Measurements from ENCODE around the gene GNA15. TPM values are rescaled to one million over a fixed set of nuclear protein-coding genes. Genes with fewer than 3 reads are reported as not detected.
A peak's percentile ranks its signal among the peaks of the same experiment; 100 is the strongest.

The GNA15 gene
- total and polyA plus RNA-seq, 9 donors = 1.5 to 3.9 (median 2.1) TPM

- 95% methylated on average over 27 of the region's 29 CpGs for WGBS (ENCODE audit: insufficient coverage)
- Histone ChIP-seq H3K36me3 (ENCODE audit: control insufficient read depth, insufficient read depth, low read length) (peaks cover 58% of the 10 kb centered on the region), H3K4me3 (ENCODE audit: low read length) (no peak overlapping the region), H3K27ac (ENCODE audit: low read length) (no peak overlapping the region), H3K27me3 (ENCODE audit: control insufficient read depth, insufficient read depth, low read length) (no peaks in the 10 kb centered on the region), H3K9me3 (replicated peaks; ENCODE audit: control insufficient read depth, low read depth, low read length) (no peaks in the 10 kb centered on the region), H3K4me1 (ENCODE audit: control insufficient read depth, insufficient read depth, low read length) (peaks cover 17% of the 10 kb centered on the region)
- DNase-seq = no peak
Measured at GRCh38 chr19:3114811-3115210, 21.0 kb upstream of the GNA15 start.

DNA sequence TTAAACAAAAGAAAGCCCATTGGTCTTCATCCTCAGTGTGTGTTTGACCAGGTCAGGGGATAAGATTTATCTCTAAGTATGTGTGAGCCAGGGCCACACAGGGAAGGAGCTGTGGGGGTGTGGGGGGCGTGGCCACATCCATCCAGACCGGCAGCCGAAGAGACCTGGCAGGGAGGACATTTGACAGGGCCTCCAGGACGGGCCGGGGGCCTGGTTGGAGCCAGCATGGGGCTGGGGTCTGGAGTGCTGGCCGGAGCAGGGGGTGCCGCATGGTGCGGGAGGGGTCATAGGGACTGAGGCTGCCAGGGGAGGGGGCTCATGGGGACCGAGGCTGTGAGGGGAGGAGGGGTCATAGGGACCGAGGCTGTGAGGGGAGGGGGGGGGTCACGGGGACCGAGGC, 20.4 kb upstream of the GNA15 start:
- Histone ChIP-seq H3K9me3 (replicated peaks; ENCODE audit: control insufficient read depth, low read depth, low read length) (no peaks in the 10 kb centered on the region), H3K27me3 (ENCODE audit: control insufficient read depth, insufficient read depth, low read length) (no peaks in the 10 kb centered on the region), H3K4me1 (ENCODE audit: control insufficient read depth, insufficient read depth, low read length) (peaks cover 19% of the 10 kb centered on the region), H3K27ac (ENCODE audit: low read length) (no peak overlapping the region), H3K36me3 (ENCODE audit: control insufficient read depth, insufficient read depth, low read length) (peaks cover 61% of the 10 kb centered on the region), H3K4me3 (ENCODE audit: low read length) (no peak overlapping the region)
- 54% methylated on average over 12 of the region's 12 CpGs for WGBS (ENCODE audit: insufficient coverage)
- no peak for DNase-seq

DNA sequence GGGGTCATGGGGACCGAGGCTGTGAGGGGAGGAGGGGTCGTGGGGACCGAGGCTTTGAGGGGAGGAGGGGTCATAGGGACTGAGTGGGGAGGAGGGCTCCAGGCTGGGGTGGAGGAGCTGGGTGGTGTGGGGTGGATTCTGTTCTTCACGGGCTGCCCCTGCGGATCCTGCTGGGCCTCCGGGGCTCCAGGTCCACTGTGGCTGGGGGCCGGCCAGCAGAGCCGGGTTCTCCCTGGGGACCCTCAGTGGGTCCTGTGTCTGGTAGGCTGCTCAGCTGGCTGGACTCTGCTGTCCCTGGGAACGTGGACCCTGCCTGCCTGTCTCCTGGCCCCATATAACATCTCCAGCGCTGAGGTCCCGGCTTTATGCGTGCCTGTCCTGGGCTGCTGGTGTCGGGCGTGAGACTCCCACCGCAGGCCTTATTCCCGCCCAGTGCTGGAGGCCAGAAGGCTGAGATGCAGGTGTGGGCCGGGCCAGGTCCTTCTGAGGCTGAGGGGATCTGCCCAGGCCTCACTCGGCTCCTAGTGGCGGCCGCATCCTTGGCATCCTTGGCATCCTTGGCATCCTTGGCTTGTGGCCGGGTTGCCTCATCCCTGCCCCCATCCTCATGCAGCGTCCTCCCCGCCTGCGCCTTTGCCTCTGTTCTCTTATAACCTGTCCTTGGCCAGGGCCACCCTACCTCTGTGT, 19.8 kb upstream of the GNA15 start:
- H3K27ac ChIP-seq (ENCODE audit: low read length) = no peak overlapping the region
- DNase-seq = no peak
- H3K36me3 ChIP-seq (ENCODE audit: control insufficient read depth, insufficient read depth, low read length) = peaks cover 68% of the 10 kb centered on the region
- no peaks in the 10 kb centered on the region for H3K9me3 ChIP-seq (replicated peaks; ENCODE audit: control insufficient read depth, low read depth, low read length)
- WGBS (ENCODE audit: insufficient coverage) = 75% methylated on average over 23 of the region's 24 CpGs
- no peak overlapping the region for H3K4me3 ChIP-seq (ENCODE audit: low read length)
- no peaks in the 10 kb centered on the region for H3K27me3 ChIP-seq (ENCODE audit: control insufficient read depth, insufficient read depth, low read length)
- H3K4me1 ChIP-seq (ENCODE audit: control insufficient read depth, insufficient read depth, low read length) = peaks cover 19% of the 10 kb centered on the region

GRCh38 chr19:3116621-3117020, 19.2 kb upstream of the GNA15 start:
- no peak overlapping the region for H3K27ac ChIP-seq (ENCODE audit: low read length)

DNA sequence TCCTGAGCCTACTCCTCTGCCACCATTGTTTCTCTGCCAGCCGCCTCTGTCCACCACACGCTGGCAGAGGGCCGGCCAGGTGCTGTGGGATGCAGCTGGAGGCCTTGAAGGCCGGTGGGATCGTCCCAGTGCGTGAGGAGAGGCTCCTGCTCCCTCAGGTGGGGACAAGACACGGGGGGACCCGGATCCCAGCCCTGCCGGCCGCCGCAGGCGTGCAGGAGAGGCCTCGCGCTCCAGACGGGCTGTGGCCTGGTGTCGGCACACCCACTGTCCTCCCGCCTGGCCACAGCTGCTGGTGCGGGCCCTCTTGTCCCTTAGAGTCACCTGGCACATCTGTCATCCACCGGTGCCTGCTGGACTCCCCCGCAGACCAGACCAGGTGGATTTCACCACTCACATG, 18.1 kb upstream of the GNA15 start:
- H3K9me3 ChIP-seq (replicated peaks; ENCODE audit: control insufficient read depth, low read depth, low read length) = no peaks in the 10 kb centered on the region
- 87% methylated on average over 17 of the region's 20 CpGs for WGBS (ENCODE audit: insufficient coverage)

More at GRCh38 chr19:3116621-3117020, 19.2 kb upstream of the GNA15 start:
- no peak for DNase-seq
- Histone ChIP-seq H3K9me3 (replicated peaks; ENCODE audit: control insufficient read depth, low read depth, low read length) (no peaks in the 10 kb centered on the region), H3K27me3 (ENCODE audit: control insufficient read depth, insufficient read depth, low read length) (no peaks in the 10 kb centered on the region), H3K4me1 (ENCODE audit: control insufficient read depth, insufficient read depth, low read length) (peaks cover 19% of the 10 kb centered on the region), H3K4me3 (ENCODE audit: low read length) (no peak overlapping the region), H3K36me3 (ENCODE audit: control insufficient read depth, insufficient read depth, low read length) (peaks cover 74% of the 10 kb centered on the region)
- 84% methylated on average over 19 of the region's 21 CpGs for WGBS (ENCODE audit: insufficient coverage)

GRCh38 chr19:3118232-3119070, 17.4 kb upstream of the GNA15 start:
- no peaks in the 10 kb centered on the region for H3K9me3 ChIP-seq (replicated peaks; ENCODE audit: control insufficient read depth, low read depth, low read length)
- no peak overlapping the region for H3K4me3 ChIP-seq (ENCODE audit: low read length)
- H3K36me3 ChIP-seq (ENCODE audit: control insufficient read depth, insufficient read depth, low read length) = peaks cover 72% of the 10 kb centered on the region
- DNase-seq = no peak
- H3K4me1 ChIP-seq (ENCODE audit: control insufficient read depth, insufficient read depth, low read length) = peaks cover 19% of the 10 kb centered on the region
- no peaks in the 10 kb centered on the region for H3K27me3 ChIP-seq (ENCODE audit: control insufficient read depth, insufficient read depth, low read length)
- WGBS (ENCODE audit: insufficient coverage) = 83% methylated on average over 37 of the region's 42 CpGs
- no peak overlapping the region for H3K27ac ChIP-seq (ENCODE audit: low read length)

More for the DNA sequence above, 18.1 kb upstream of the GNA15 start:
- Histone ChIP-seq H3K4me3 (ENCODE audit: low read length) (no peak overlapping the region), H3K4me1 (ENCODE audit: control insufficient read depth, insufficient read depth, low read length) (peaks cover 19% of the 10 kb centered on the region), H3K27ac (ENCODE audit: low read length) (no peak overlapping the region), H3K36me3 (ENCODE audit: control insufficient read depth, insufficient read depth, low read length) (peaks cover 78% of the 10 kb centered on the region), H3K27me3 (ENCODE audit: control insufficient read depth, insufficient read depth, low read length) (no peaks in the 10 kb centered on the region)
- no peak for DNase-seq

DNA sequence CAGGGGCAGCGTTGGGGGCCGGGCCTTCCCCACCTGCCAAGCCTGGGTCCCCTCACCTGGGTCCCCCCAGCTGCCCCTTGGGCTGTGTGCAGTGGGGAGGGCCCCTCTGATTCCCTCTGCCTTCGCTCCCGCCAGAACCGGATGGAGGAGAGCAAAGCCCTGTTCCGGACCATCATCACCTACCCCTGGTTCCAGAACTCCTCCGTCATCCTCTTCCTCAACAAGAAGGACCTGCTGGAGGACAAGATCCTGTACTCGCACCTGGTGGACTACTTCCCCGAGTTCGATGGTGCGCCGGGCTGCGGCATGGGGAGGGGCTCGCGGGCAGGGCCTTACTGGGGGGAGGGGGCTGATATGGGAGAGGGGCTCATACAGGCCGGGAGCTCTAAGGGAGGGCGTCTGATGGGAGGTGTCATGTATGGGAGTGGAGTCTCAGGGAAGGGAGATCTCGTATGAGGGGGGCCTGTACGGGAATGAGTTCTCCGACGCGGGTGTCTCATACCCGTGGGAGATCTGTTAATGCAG, 16.7 kb upstream of the GNA15 start:
- Histone ChIP-seq H3K36me3 (ENCODE audit: control insufficient read depth, insufficient read depth, low read length) (peaks cover 65% of the 10 kb centered on the region), H3K4me1 (ENCODE audit: control insufficient read depth, insufficient read depth, low read length) (peaks cover 19% of the 10 kb centered on the region), H3K9me3 (replicated peaks; ENCODE audit: control insufficient read depth, low read depth, low read length) (no peaks in the 10 kb centered on the region), H3K27ac (ENCODE audit: low read length) (no peak overlapping the region), H3K27me3 (ENCODE audit: control insufficient read depth, insufficient read depth, low read length) (no peaks in the 10 kb centered on the region), H3K4me3 (ENCODE audit: low read length) (no peak overlapping the region)
- 86% methylated on average over 19 of the region's 23 CpGs for WGBS (ENCODE audit: insufficient coverage)
- DNase-seq = no peak

DNA sequence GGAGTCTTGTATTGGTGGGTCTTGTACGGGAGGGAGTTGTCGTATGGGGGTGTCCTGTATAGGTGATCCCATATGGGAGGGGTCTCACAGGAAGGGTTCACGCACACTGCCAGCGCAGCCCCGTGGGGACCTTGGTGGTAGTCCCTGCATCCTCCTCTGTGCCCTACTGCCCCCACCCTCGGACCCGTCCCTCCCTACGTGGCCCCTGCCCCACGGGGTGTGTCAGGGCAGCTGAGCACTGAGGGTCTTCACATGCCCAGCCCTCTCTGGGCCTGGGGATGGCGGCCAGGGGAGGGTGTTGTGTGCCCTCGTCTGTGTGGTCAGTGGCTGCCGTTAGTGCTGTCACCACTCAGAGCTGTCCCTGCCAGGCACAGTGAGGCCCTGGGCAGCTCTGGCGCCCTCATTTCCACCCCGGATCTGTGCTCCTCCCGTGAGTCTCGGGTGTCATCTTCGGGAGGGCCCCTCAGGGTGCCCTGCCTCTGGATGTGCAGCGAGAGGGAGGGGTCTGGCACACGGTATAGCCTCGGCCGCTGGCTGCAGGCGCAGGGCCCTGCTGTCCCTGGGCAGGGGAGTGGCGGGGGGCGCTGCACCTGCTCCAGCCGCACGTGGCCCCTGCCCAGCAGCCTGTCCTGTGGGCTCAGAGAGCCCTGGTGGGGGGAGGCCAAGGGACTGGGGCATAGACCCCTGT, 16.0 kb upstream of the GNA15 start:
- Histone ChIP-seq H3K9me3 (replicated peaks; ENCODE audit: control insufficient read depth, low read depth, low read length) (no peaks in the 10 kb centered on the region), H3K27ac (ENCODE audit: low read length) (peak overlapping the region; percentile 13), H3K4me3 (ENCODE audit: low read length) (no peak overlapping the region), H3K36me3 (ENCODE audit: control insufficient read depth, insufficient read depth, low read length) (peaks cover 58% of the 10 kb centered on the region), H3K4me1 (ENCODE audit: control insufficient read depth, insufficient read depth, low read length) (peaks cover 19% of the 10 kb centered on the region), H3K27me3 (ENCODE audit: control insufficient read depth, insufficient read depth, low read length) (no peaks in the 10 kb centered on the region)
- WGBS (ENCODE audit: insufficient coverage) = 71% methylated on average over 16 of the region's 26 CpGs
- peak; percentile 34 for DNase-seq

- Histone ChIP-seq H3K27me3 (ENCODE audit: control insufficient read depth, insufficient read depth, low read length) (no peaks in the 10 kb centered on the region), H3K9me3 (replicated peaks; ENCODE audit: control insufficient read depth, low read depth, low read length) (no peaks in the 10 kb centered on the region), H3K27ac (ENCODE audit: low read length) (peak overlapping the region; percentile 3), H3K4me3 (ENCODE audit: low read length) (no peak overlapping the region), H3K36me3 (ENCODE audit: control insufficient read depth, insufficient read depth, low read length) (peaks cover 53% of the 10 kb centered on the region), H3K4me1 (ENCODE audit: control insufficient read depth, insufficient read depth, low read length) (peaks cover 20% of the 10 kb centered on the region)
- 92% methylated on average over 21 of the region's 38 CpGs for WGBS (ENCODE audit: insufficient coverage)
- no peak for DNase-seq
Measured at GRCh38 chr19:3120611-3121276, 15.1 kb upstream of the GNA15 start.

All from muscle of leg (tissue), 11 donors.